GM23248 (cell line): ENCODE data around the gene NCBP1. TPM values are rescaled to one million over a fixed set of nuclear protein-coding genes. Genes with fewer than 3 reads are reported as not detected.

Source experiments
- DNase-seq: peaks from one replicate; pipeline ENCODE4 v3.0.0-alpha.2; 2015
- H2AFZ ChIP-seq: fragments of 200-600 bp; sonication (generic); 2 replicates; pipeline ENCODE4 v1.6.1; 2016; ENCODE audit warnings: antibody characterized with exemption
- H3F3A ChIP-seq: fragments of 200-600 bp; sonication (generic); 2 replicates; pipeline ENCODE4 v1.6.1; 2016; ENCODE audit warnings: mild to moderate bottlenecking, antibody characterized with exemption, mixed run types; ENCODE audit not compliant: insufficient read depth
- H3K27ac ChIP-seq: fragments of 200-600 bp; sonication (generic); 2 replicates; pipeline ENCODE4 v1.5.1; 2016; ENCODE audit warnings: mild to moderate bottlenecking
- H3K27me3 ChIP-seq: fragments of 200-600 bp; sonication (generic); replicated peaks from 2 replicates; pipeline ENCODE4 v1.6.1; 2016; ENCODE audit warnings: mild to moderate bottlenecking; ENCODE audit not compliant: insufficient read depth
- H3K36me3 ChIP-seq: fragments of 200-600 bp; sonication (generic); 2 replicates; pipeline ENCODE4 v1.6.1; 2016; ENCODE audit warnings: low read depth, mild to moderate bottlenecking
- H3K4me1 ChIP-seq: fragments of 200-600 bp; sonication (generic); 2 replicates; pipeline ENCODE4 v1.6.1; 2016; ENCODE audit warnings: mild to moderate bottlenecking; ENCODE audit not compliant: insufficient read depth
- H3K4me2 ChIP-seq: fragments of 200-600 bp; sonication (generic); one replicate; pipeline ENCODE4 v1.6.1; 2016; ENCODE audit warnings: mild to moderate bottlenecking; ENCODE audit not compliant: unreplicated experiment
- H3K4me3 ChIP-seq: fragments of 200-600 bp; sonication (generic); 2 replicates; pipeline ENCODE4 v1.5.1; 2016; ENCODE audit warnings: mild to moderate bottlenecking
- H3K79me2 ChIP-seq: fragments of 200-600 bp; sonication (generic); 2 replicates; pipeline ENCODE4 v1.6.1; 2016; ENCODE audit warnings: mild to moderate bottlenecking; ENCODE audit not compliant: insufficient read depth
- H3K9ac ChIP-seq: fragments of 200-600 bp; sonication (generic); 2 replicates; pipeline ENCODE4 v1.6.1; 2016; ENCODE audit warnings: mild to moderate bottlenecking
- H3K9me2 ChIP-seq: fragments of 200-600 bp; sonication (generic); 2 replicates; pipeline ENCODE4 v1.6.1; 2016; ENCODE audit warnings: mixed run types, mild to moderate bottlenecking, moderate library complexity; ENCODE audit not compliant: insufficient read depth
- H3K9me3 ChIP-seq: fragments of 200-600 bp; sonication (generic); one replicate; pipeline ENCODE4 v1.6.1; 2017; ENCODE audit warnings: low read depth
- H4K20me1 ChIP-seq: fragments of 200-600 bp; sonication (generic); 2 replicates; pipeline ENCODE4 v1.6.0; 2016; ENCODE audit not compliant: insufficient read depth
- EZH2 ChIP-seq: fragments of 200-600 bp; sonication (generic); IDR thresholded peaks from 2 replicates; pipeline ENCODE4 v1.6.1; 2018; ENCODE audit warnings: antibody characterized with exemption, mild to moderate bottlenecking; ENCODE audit not compliant: insufficient read depth, poor library complexity, severe bottlenecking
- EZH2phosphoT487 ChIP-seq: fragments of 200-600 bp; sonication (generic); IDR thresholded peaks from 2 replicates; pipeline ENCODE4 v1.6.1; 2018; ENCODE audit warnings: antibody characterized with exemption, moderate library complexity, mild to moderate bottlenecking, low read depth; ENCODE audit not compliant: insufficient read depth
- WGBS, 2 experiments: methylation state at CpG; one replicate each; pipeline ENCODE4 v1.1.6; 2015 to 2017; ENCODE audit warnings: low lambda C conversion rate in 2 of 2, low coverage in 1 of 2; ENCODE audit errors: missing lambda C conversion rate in 2 of 2; 5-methylcytosine and 5-hydroxymethylcytosine counted together
- in situ Hi-C: fragments of 300-500 bp; cut with MboI; formaldehyde crosslinking; loops from 2 replicates; pipeline ENCODE4 v1.15.0; 2020
- polyA plus RNA-seq: library from polyadenylated mRNA; unstranded; fragments of >200 nt; fragmentation: Nextera tagmentation; extraction: Ambion mirVana; gene quantifications from 2 replicates; pipeline ENCODE4 v1.2.1, GENCODE V29; 2016
- total RNA-seq: library from RNA; depleted of rRNA; stranded (reverse); fragments of >200 nt; shearing (Covaris generic); gene quantifications from 2 replicates; pipeline ENCODE4 v1.2.3, GENCODE V29; 2014

The NCBP1 gene
- total and polyA plus RNA-seq, 2 experiments from 2014 or later, result 28.1 to 31.8 TPM

DNA sequence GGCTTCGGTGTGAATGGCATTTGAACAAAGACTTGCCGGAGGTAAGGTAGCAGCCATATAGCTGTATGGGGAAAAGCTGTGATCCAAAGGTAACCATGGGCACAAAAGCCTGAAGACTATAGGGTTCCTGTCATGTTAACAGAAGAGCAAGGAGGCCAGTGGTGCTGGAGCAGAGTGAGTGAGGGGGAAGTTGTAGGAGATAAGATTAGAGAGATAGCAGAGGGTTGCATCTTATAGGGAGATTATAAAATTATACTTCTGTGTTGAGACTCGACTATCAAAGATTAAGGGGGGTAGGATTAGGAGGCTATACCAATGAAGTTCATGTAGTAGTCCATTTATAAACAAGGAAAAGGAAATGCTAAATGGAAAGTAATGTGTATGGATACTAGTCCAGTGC is 3.3 kb downstream of the NCBP1 start:
- H3K4me1 ChIP-seq, result peaks cover 33% of the 10 kb centered on the region
- peaks cover 3% of the 10 kb centered on the region; the same call in 1 of the 2 replicates for H4K20me1 ChIP-seq
- in situ Hi-C loops, result no loop called here
- no peak overlapping the region for H3K9ac ChIP-seq
- no peak overlapping the region for H2AFZ ChIP-seq
- no peak for TF ChIP-seq EZH2phosphoT487
- TF ChIP-seq EZH2, result no peak
- H3K4me2 ChIP-seq, result no peak overlapping the region
- H3K9me3 ChIP-seq, result no peaks in the 10 kb centered on the region
- H3F3A ChIP-seq, result peaks cover 23% of the 10 kb centered on the region
- H3K79me2 ChIP-seq, result peaks cover 83% of the 10 kb centered on the region
- H3K4me3 ChIP-seq, result no peak overlapping the region
- DNase-seq, result no peak
- 68 to 71% methylated on average over 3 of the region's 3 CpGs for WGBS, 2 experiments
- no peaks in the 10 kb centered on the region for H3K27me3 ChIP-seq
- H3K36me3 ChIP-seq, result peaks cover 8% of the 10 kb centered on the region
- H3K27ac ChIP-seq, result no peak overlapping the region
- H3K9me2 ChIP-seq, result no peaks in the 10 kb centered on the region

DNA sequence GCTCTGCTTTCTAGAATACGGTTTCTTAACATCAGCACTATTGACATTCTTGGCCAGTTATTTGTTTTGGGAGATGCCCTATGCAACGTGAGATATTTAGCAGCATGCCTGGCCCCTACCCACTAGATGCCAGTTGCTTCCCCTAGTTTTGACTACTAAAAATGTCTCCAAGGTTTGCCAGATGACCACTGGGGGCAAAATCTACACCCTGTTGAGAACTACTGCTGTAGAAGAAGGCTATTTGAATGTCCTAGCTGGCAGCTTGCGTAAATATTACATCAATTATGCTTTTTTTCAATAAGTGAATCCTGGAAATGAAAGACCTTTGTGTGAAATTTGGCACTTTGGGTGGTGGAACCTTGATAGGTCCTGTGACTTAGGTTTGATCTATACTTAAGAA is 5.0 kb downstream of the NCBP1 start:
- H3K4me1 ChIP-seq, result peaks cover 30% of the 10 kb centered on the region
- H3K79me2 ChIP-seq, result peaks cover 98% of the 10 kb centered on the region
- no peak overlapping the region for H3K27ac ChIP-seq
- H3K4me3 ChIP-seq, result no peak overlapping the region
- no peak overlapping the region for H2AFZ ChIP-seq
- peaks cover 3% of the 10 kb centered on the region; the same call in 1 of the 2 replicates for H4K20me1 ChIP-seq
- no peak for TF ChIP-seq EZH2
- TF ChIP-seq EZH2phosphoT487, result no peak
- DNase-seq, result peak; percentile 28
- WGBS, 2 experiments, result 68 to 71% methylated on average over 3 of the region's 3 CpGs
- H3K9me2 ChIP-seq, result no peaks in the 10 kb centered on the region
- in situ Hi-C loops, result no loop called here
- H3K4me2 ChIP-seq, result no peak overlapping the region
- H3K9me3 ChIP-seq, result no peaks in the 10 kb centered on the region
- H3F3A ChIP-seq, result peaks cover 13% of the 10 kb centered on the region
- peaks cover 19% of the 10 kb centered on the region for H3K36me3 ChIP-seq
- no peak overlapping the region for H3K9ac ChIP-seq
- H3K27me3 ChIP-seq, result no peaks in the 10 kb centered on the region

DNA sequence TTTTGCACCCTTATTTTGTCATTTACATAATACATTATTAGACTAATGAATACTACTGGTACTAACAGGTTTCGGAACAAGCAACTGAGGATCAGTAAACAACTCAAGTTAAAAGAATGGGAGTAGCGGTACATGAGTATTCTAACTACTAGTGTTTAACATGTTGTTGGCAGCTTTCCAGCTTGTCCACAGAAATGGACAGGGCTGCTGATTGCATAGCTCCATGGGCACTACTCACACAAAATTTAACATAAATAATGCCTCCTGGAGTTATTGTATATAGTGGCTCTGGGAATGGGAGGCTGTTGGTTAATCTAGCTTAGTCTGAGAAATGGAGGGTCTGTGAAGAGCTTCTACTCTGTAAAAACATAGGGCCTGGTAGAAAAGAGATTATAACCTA is 6.7 kb downstream of the NCBP1 start:
- 0 out of 2 replicates have a peak, but pooled peaks cover 3% of the 10 kb centered on the region for H4K20me1 ChIP-seq
- no peaks in the 10 kb centered on the region for H3K27me3 ChIP-seq
- H3K27ac ChIP-seq, result no peak overlapping the region
- no peaks in the 10 kb centered on the region for H3F3A ChIP-seq
- no peak overlapping the region for H2AFZ ChIP-seq
- peaks cover 100% of the 10 kb centered on the region for H3K79me2 ChIP-seq
- peaks cover 31% of the 10 kb centered on the region for H3K36me3 ChIP-seq
- H3K9ac ChIP-seq, result no peak overlapping the region
- H3K9me3 ChIP-seq, result no peaks in the 10 kb centered on the region
- H3K4me3 ChIP-seq, result no peak overlapping the region
- H3K4me1 ChIP-seq, result peaks cover 24% of the 10 kb centered on the region
- TF ChIP-seq EZH2phosphoT487 (no peak), EZH2 (no peak)
- H3K9me2 ChIP-seq, result no peaks in the 10 kb centered on the region
- in situ Hi-C loops, result no loop called here
- DNase-seq, result peak; percentile 14
- WGBS, 2 experiments, result 96 to 97% methylated on average over 2 of the region's 2 CpGs
- H3K4me2 ChIP-seq, result no peak overlapping the region

DNA sequence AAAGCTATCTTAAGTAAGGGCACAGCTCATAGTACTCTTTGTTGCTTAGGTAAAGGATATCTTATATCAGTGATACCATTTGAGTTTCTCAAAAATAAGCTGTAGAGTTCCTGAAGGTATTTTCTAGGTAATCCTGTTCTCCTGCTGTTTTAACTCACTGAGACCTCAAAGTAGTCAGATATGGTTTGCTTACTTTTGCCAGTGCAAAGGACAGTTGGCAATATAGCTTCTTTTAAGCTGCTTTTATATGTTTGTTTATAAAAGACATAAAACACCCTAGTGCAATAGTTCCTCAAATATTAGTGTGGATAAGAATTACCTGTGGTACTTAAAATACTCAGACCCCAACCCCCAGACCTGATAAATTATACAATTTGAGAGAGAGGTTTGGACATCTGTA is 12.1 kb downstream of the NCBP1 start:
- Histone ChIP-seq H3K4me3 (no peak overlapping the region), H3F3A (no peaks in the 10 kb centered on the region; the same call in 1 of the 2 replicates), H3K4me2 (no peak overlapping the region), H3K4me1 (no peaks in the 10 kb centered on the region), H3K9me2 (no peaks in the 10 kb centered on the region), H3K27ac (no peak overlapping the region), H2AFZ (no peak overlapping the region), H3K9me3 (no peaks in the 10 kb centered on the region), H3K79me2 (peaks cover 62% of the 10 kb centered on the region), H3K27me3 (no peaks in the 10 kb centered on the region), H3K36me3 (peaks cover 71% of the 10 kb centered on the region), H4K20me1 (no peaks in the 10 kb centered on the region), H3K9ac (no peak overlapping the region)
- DNase-seq, result no peak
- in situ Hi-C loops, result no loop called here
- TF ChIP-seq EZH2phosphoT487 (no peak), EZH2 (no peak)

DNA sequence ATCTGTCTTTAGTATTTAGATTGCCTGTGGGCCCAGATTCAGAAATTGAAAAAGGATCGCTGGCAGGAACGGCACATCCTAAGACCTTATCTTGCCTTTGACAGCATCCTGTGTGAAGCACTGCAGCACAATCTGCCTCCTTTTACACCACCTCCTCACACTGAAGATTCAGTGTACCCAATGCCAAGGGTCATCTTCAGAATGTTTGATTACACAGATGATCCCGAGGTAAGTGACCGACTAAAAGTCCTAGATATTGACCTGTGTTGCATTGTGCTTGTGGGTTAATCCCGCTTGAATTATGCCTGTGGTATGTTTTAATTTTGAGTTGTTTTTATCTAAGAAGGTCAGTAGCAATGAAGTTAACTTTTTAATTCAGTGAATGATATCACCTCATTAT is 14.4 kb downstream of the NCBP1 start:
- H3K9me3 ChIP-seq, result no peaks in the 10 kb centered on the region
- no peaks in the 10 kb centered on the region for H4K20me1 ChIP-seq
- no peak overlapping the region for H3K4me2 ChIP-seq
- in situ Hi-C loops, result no loop called here
- WGBS, 2 experiments, result 96 to 99% methylated on average over 5 of the region's 5 CpGs
- H2AFZ ChIP-seq, result no peak overlapping the region
- H3K79me2 ChIP-seq, result peaks cover 58% of the 10 kb centered on the region
- no peak overlapping the region for H3K9ac ChIP-seq
- no peaks in the 10 kb centered on the region for H3K27me3 ChIP-seq
- H3K36me3 ChIP-seq, result peaks cover 64% of the 10 kb centered on the region
- H3K27ac ChIP-seq, result no peak overlapping the region
- no peak overlapping the region for H3K4me3 ChIP-seq
- TF ChIP-seq EZH2phosphoT487, result no peak
- TF ChIP-seq EZH2, result no peak
- no peak for DNase-seq
- H3F3A ChIP-seq, result no peaks in the 10 kb centered on the region; the same call in 1 of the 2 replicates
- no peaks in the 10 kb centered on the region for H3K9me2 ChIP-seq
- peaks cover 8% of the 10 kb centered on the region for H3K4me1 ChIP-seq
